GM20431 (cell line): ENCODE measurements around the gene DCAF8.

ENCODE experiments used
- in situ Hi-C: fragments of 300-500 bp; cut with MseI, MboI; formaldehyde crosslinking; loops from one replicate; pipeline ENCODE4 v1.15.0; 2020; ENCODE audit warnings: low sequenced_read_pairs; ENCODE audit not compliant: unreplicated experiment

Gene DCAF8

DNA sequence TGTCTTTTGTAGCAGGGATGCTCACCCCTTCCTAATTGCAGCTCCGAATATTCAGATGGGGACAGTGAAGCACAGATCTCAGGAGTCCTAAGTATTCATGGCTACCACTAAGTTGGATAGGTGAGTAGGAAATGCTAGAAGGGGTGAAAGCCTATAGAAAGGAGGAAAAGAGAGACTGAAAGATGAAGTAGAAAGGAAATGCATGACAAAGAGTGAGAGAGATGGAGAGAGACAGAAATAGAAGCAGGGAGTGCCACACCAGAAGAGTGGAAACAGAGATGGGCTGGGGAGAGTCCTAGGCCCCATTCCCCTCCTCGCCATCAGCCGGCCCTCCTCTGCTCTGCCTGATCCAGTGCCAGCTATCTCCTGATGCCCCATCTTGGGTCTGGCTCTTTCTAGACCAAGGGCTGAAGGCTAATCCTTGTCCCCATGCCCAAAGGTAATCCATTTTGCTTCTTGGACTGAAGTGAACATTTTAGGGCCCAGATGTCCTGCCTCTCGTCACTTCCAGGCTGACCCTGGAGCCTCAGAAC lies 55.2 kb downstream of the DCAF8 start:
- in situ Hi-C loops = no loop called here

DNA sequence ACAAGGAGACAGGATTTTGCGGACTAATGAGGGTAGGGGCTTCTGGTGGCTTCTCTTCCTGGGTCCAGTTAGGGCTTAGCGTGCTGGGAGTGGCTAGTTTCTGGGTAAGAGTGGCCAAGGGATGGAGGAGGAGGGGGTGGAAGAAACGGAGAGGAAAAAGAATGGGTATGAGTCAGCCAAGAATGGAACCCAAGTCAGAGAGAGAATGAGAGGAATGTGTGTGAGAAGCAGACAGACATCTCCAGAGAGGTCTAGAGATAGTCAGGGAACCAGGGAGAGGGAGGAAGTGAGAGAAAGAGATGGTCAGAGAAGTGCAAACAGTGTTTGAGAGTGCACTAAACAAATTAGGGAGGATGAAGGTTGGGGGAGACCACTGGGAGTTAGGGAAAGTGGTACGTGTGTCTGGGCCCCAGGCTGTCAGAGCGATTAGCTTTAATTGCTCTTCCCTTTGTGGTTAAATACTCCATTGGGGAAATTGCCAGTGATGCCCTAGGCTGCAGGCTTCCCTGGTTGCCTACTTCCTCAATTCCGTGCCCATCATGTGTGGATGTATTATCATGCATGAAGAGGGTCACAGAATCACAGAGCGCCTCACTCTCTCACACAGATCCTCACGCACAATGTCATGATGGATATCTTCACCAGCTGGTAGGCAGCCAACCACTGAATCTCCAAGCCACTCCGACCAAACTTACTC lies 55.8 kb downstream of the DCAF8 start:
- in situ Hi-C loops = no loop called here

DNA sequence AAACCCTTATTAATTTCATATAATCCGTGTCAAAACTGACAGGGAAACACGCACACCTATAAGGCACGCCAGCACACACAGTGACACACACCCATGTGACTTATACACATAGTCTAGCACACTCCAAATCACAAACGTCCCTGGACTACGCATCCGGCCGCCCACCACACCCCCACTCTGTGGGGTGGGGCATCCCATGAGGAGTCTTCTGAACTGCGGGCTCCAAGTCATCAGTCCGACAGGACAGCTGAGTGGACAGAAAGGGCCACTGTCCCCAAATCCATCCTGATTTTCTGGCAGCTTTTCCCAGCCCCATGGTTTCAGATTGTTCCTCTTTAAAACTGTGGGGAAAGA lies 56.3 kb downstream of the DCAF8 start:
- in situ Hi-C loops = no loop called here

DNA sequence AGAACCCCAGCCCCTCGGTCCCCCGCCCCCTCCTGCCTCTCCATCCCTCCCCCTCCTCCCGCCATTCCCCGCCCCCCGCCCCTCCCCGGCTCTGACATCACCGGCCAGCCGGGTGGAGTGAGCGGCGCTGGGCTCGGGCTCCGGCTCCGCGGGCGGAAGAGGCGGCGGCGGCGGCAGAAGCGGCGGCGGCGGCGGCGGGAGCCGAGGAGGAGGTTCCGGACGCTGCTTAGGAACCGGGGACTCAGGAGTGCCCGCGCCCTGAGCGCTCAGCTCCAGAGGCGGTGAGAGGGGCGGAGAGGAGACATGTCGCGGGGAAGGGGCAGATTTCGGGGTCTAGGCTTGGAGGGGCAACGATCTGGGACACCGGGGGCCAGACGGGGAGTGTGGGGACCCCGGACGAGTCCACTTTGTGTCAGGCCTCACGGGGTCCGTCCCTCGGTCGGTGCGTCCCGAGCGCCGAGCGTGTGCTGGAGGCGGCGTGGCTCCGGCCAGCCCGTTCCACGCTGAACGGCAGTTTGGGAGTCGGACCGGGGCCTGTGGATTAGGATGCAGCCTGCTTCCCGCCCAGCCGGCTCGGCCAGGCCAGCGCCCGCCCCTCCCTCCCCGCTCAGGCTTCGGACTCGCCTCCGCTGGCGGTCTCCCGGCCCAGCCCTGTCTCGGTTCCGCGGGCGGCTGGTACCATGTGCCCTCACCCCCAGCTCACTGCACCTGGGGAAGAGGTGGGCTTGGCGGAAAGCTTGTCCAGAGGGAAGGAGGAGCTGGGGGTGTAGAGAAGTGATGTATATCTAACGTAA lies 56.9 kb downstream of the DCAF8 start, which contains the start of gene PEA15:
Gene PEA15 (plus strand): TSS at position 143 of the 794 bp plus-strand sequence. CDS start 6,161 bp downstream, outside the sequence.
- in situ Hi-C loops = no loop called here

DNA sequence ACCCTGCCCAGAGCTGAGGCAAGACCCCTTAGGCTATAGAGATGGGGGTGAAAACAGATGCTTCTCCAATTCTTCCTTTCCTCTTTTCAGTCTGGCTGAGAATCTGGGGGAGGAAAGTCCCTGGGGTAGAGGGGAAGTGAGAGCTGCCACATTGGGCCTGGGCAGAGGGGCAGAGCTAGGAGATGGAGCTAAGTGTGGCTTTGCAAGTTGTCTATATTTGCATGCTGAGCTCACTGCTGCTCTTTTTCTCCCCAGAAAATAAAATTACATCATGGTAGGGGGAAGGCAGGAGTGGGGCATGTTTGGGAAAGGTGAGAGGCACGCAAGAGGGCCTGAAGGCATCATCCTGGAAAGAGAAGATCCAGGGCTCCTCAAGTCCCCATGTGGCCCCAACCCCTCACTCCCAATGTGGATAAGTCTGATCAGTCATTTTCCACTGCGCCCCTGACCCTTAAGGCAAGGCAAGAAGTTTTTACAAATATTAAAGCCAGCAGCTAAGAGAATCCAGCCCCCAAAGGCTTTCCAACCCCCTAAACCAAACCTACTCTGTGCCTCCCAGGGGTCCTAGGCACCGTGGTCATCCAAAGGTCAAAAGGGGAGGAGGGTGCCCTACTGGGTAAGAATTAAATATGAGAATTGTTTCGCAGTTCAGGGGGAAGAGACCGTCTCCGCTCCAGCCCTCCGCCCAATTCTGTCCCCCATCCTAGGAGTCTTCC lies 57.7 kb downstream of the DCAF8 start:
- in situ Hi-C loops = no loop called here

DNA sequence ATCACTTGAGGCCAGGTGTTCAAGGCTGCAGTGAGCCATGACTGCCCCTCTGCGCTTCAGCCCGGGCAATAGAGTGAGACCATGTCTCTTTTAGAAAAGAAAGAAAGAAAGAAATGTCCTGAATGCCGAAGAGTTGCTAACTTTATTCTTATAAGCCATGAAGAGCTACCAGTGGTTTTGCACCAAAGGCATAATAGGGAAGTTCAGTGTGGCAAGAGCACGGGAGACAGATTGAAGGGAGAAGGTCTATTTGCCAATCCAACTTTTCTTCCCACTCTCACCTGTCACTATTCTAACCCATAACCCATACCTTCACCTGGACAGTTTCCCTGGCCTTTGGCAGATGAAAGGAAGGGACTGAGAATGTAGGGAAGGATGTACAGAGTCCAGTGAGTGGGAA lies 61.6 kb downstream of the DCAF8 start:
- in situ Hi-C loops = no loop called here

DNA sequence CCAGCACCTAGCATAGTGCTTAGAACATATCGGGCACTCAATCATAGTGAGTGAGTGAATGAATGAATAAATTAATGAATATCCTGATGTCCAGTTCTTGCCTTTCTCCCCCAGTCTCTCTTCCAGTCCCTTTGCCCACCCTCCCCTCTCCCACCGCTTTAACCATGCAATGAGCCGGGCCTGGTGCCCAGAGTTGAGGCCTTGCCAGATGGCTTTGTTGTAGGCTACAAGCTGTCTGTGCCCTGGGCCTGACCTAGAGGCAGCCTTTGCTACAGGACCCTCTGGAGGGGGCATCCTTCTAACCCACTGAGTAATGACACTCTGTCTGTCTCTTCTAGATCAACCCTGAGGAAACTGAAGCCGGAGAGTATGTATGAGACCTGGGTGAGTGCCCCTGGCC lies 65.1 kb downstream of the DCAF8 start:
- in situ Hi-C loops = no loop called here

DNA sequence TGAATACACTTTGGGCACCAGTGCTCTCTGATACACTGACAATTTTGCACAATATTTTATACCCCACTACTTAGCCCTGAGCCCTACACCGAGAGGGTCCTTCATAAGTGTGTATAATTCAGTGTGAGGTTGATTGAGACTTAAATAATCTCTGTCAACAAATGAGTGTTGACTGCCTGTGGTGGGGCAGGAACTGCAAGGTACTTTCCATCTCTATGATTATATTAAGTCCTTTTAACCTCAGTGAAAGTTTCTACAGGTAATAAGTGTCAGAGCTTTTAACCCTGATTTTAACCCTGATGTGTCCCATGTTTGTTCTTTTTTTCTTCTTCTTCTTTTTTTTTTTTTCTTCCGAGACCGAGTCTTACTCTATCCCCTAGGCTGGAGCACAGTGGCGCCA lies 66.2 kb downstream of the DCAF8 start:
- in situ Hi-C loops = no loop called here

DNA sequence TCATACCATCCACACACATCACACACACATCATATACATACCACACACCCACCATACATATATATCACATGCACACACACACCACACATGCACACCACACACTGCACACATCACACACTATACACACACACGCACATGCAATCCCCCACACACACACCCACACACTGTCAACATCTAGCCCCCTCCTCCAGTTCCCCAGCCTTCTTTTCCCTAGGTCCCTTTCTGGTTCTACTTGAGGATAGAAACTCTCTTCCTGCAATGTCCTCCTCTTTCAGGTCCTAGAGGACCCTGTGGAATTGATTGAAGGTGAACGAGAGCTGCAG lies 67.7 kb downstream of the DCAF8 start:
- in situ Hi-C loops = no loop called here

DNA sequence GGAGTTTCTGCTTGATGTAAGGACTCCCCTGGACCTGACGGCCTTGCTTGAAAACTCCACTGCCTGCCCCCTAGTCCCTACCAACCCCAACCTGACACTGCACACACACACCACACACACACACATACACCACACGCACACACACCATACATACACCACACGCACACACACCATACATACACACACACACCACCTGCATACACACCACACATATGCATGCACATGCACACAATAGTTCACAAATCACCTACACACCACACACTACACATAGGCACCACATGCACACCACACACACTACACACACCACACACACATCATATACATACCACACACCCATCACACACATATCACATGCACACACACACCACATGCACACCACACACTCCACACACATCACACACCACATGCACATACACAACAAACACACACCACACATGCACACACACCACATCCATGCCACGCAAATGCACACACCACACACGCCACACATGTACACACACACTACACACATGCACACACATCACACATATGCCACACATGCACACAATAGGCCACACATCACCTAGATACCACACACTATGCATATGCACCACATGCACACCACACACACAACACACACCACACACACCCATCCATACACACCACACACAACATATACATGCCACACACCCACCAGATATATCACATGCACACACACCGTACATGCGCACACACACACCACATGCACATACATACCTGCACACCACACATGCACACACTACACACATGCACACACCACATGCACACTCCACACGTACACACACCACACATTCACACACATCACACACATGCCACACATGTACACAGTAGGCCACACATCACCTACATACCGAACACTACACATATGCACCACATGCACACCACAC lies 68.3 kb downstream of the DCAF8 start:
- in situ Hi-C loops = no loop called here

DNA sequence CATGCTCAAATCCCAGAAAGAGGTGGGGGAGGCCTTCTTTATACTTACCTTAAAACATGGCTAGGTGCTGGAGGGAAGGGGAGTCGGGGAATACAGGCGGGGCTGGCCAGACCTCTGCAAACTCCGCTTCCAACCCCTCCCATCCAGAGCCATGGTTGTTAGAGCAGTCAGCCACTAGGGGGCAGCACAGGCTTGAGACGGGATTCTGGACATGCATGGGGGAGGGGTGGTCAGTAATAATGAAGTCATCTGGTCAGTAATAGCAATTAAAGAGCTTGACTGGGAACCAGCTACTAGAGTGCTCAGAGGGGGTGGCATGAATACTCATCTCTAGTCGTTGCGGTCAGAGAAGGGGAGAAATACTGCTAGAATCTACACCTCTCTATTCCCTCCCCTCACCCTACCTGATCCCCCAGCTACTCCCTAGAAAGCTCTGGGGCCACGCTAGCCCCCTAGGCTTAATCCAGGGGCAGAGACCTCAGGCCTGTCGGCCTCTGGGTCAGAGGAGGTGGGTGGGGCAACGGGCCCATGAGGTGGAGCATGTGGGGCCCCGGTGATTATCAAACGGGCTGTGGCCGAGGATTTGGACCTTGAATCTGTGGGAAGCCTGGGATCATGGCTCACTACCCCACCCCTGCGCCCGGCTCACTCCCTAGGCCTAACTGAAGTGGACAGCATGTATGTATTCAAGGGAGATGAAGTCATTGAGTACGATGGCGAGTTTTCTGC lies 69.1 kb downstream of the DCAF8 start:
- in situ Hi-C loops = no loop called here

DNA sequence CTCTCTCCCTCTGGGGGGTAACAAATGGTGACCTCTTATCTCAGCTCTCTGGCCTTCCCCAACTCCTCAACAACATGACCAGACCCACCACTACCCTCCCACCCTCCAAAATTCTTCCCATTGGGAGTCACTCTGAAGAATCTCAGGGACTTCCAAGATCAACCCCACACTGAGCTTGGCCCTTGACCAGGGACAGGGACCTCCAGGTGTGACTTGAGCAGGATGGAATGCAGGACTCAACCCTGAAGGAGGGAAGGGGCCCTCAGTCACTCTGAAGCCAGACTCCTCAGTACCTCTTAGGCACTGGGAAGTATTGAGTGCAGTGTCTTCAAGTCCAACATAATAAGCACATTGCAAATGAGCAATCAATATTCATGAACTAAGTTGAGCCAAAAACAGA lies 70.1 kb downstream of the DCAF8 start:
- in situ Hi-C loops = no loop called here

DNA sequence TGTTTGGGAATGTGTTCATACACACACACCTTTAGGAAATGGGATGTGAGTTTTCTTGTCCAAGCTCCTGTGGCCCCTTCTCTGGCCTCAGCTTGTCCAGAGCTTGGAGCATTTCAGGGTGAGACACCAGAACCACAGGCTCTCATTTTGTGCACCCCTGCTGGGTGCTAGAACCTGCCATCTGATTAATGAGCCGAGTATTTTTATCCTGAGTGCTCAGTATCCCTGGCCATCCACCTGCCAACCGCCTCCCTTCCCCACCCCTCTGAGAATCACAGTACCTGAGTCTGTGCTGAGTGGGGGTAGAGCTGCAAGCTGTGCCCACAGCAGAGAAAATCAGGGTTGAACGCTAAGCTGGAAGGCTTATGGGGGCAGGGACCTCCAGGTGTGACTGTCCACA lies 70.6 kb downstream of the DCAF8 start:
- in situ Hi-C loops = no loop called here

DNA sequence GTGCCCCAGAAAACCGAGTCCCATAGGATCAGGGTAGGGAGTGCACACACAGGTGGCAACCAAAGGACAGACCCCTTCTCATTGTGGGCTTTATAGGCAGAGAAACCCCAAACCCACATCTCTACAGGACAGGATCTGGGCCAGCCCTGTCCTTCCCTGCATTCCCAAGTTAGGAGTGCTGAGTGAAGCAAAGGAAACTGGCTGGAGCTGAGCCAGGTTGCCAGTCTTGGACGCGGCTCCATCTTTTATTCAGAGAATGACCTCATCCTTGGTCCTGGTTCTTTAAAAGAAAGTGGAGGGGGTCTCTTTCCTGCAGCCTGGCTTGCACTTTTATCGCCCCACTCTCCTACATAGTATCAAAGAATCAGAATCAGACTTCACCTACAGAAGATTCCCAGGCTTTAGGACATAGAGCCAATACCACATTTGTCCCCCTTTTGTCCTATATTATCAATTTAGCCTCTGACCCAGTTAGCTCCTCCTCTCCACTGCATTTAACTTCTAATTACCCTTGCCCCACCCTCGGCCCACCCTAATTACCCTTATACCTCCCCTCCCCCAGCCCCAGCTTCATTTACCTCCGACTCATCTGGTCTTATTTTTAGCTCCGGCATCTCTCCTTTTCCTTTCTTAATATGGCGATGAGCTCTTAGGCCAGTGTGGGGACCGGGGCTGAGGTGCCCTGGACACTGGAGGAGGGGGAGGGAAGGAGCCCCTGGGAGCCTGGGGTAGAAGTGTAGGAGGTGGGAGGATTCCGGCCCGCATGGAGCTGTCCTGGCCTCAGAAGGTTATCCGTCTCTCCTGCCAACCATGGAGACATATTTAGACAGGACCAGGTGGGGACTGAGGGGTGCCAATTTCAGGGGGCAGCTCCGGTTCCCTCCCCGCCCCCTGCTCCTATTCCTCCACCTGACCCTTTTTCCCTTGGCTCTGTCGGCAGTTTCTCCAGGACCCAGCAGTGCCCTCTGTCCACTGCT lies 72.4 kb downstream of the DCAF8 start, which contains the start of gene CASQ1:
Gene CASQ1 (plus strand): TSS at position 927 of the 977 bp plus-strand sequence. CDS start 177 bp downstream, outside the sequence.
- in situ Hi-C loops = no loop called here

DNA sequence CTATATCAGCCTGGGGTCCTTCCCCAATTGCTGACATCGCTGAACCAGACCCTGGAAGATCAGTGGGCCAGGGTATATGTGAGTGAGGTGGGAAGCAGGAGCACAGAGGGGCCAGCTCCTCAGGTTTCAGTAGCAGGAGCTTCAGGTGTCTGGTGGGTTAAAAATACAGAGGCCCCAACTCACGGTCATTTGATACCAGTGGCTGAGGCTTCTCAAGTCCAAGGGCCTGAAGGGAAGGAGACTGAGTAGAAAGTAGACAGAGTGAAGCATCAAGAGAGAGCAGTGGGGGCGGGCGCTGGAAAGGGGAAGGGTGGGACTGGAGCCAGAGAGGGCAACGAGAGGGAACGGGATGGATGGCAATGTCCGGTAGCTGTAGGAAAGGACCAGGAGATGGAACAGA lies 74.0 kb downstream of the DCAF8 start:
- in situ Hi-C loops = no loop called here

DNA sequence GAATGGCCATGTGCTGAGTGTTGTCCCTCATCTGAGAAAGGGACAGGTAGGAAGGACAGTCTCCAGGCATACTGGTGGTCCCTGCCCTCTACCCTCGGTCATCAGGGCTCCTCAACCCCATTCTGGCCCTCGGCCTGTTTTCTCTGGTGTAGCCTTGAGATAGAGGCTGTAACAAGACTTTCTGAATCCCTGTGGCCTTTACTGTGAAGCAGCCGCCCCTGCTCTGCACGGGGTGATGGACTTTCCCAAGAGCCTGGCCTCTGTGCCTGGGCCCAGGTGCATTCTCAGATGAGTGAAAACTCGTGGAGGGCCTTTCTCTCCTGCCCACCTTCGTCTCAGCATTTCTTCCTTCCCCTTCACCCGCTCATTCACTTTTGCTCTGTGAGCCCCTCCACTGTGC lies 74.9 kb downstream of the DCAF8 start:
- in situ Hi-C loops = no loop called here

DNA sequence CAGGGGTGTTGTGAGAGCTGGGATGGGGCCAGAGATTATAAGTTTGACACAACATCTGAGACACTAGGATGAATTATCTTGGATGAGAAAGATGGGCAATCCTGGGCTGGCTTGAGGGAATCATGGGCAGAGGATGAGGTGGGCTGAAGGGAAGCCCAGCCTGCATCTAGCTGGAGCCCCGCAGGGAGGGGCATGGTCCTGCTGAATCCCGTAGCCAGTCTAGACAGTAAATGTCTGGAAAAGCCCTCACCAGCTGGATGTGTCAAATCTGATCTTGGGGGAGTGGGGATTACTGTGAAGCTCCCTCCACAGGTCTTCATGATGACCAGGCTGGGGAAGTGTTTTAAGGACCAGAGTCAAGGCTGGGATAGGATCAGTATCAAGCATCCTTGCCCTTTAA lies 75.6 kb downstream of the DCAF8 start:
- in situ Hi-C loops = no loop called here

DNA sequence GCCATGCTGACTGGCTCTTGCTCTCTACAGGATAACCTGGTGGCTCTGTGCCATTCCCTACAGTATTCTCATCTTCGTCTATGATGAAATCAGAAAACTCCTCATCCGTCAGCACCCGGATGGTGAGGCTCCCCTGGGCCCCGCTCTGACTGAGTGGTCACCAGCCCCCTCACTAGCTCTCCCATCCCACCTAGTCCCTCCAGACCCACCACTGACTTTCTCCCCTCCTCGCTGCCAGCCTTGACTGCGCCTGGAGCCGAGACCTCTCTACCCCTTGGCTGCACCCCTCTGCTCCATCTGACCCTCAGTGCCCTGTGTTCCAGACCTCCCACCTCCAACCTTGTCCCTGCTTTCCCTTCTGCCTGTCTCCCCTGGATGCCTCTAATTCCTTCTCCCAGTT lies 76.1 kb downstream of the DCAF8 start:
- in situ Hi-C loops = no loop called here
